K562 (cell line): ENCODE results near the gene PHKB. TPM values are rescaled to one million over a fixed set of nuclear protein-coding genes. Genes with fewer than 3 reads are reported as not detected.
"Not testable (repeated sequence)": the region's sequence is repeated elsewhere in the genome, so short reads cannot be mapped to it uniquely, and the experiment has no call there.

Source experiments
- EGR1 ChIP-seq: fragments of 450-650 bp; conservative IDR thresholded peaks from 2 replicates; pipeline ENCODE4 v1.6.1; 2017; ENCODE audit warnings: mild to moderate bottlenecking
- ETV1 ChIP-seq: fragments of 450-650 bp; conservative IDR thresholded peaks from 2 replicates; pipeline ENCODE4 v1.6.1; 2016; ENCODE audit warnings: missing genetic modification characterization, control low read depth, low read depth, missing compliant biosample characterization
- FOXM1 ChIP-seq, 2 experiments: fragments of 450-650 bp in 1 of 2; sonication (generic) in 1 of 2; formaldehyde crosslinking in 1 of 2; IDR thresholded peaks; 2 replicates each; pipeline versions ENCODE4 v1.6.1 to v1.9.0; 2017 to 2022; ENCODE audit warnings: low read depth in 2 of 2, mild to moderate bottlenecking in 2 of 2, missing genetic modification reagents in 1 of 2, moderate library complexity in 1 of 2
- MAFK ChIP-seq: IDR thresholded peaks from 2 replicates; pipeline ENCODE4 v1.6.1; 2011; ENCODE audit warnings: low read length, improper control_type of control experiment
- MECOM ChIP-seq: fragments of 250-450 bp; sonication (Bioruptor Pico); IDR thresholded peaks from 2 replicates; pipeline ENCODE4 v1.8.0; 2022; ENCODE audit warnings: inconsistent platforms
- POLR2A ChIP-seq: fragments of 450-650 bp; conservative IDR thresholded peaks from 2 replicates; pipeline ENCODE4 v1.6.1; 2016
- POLR2AphosphoS5 ChIP-seq: IDR thresholded peaks from 2 replicates; pipeline ENCODE4 v1.6.1; 2011; ENCODE audit warnings: mild to moderate bottlenecking, low read depth, low read length, moderate library complexity; ENCODE audit not compliant: control insufficient read depth, insufficient read depth
- STAT5A ChIP-seq: IDR thresholded peaks from 2 replicates; pipeline ENCODE4 v1.6.1; 2012; ENCODE audit warnings: low read length, inconsistent platforms, borderline replicate concordance
- TBL1XR1 ChIP-seq, 2 experiments: IDR thresholded peaks; 2 replicates each; pipeline ENCODE4 v1.6.1; 2012; ENCODE audit warnings: improper control_type of control experiment in 2 of 2, low read length in 2 of 2, mild to moderate bottlenecking in 1 of 2
- TEAD1 ChIP-seq, 2 experiments: fragments of 450-650 bp in 1 of 2; sonication (generic) in 1 of 2; formaldehyde crosslinking; IDR thresholded peaks; 2 replicates each; pipeline versions ENCODE4 v1.4.0 to v1.8.0; 2020 to 2022; ENCODE audit warnings: mild to moderate bottlenecking in 2 of 2, missing genetic modification reagents in 1 of 2
- ZEB2 ChIP-seq: fragments of 450-650 bp; IDR thresholded peaks from 2 replicates; pipeline ENCODE4 v1.6.1; 2016
- ZNF316 ChIP-seq: fragments of 450-650 bp; IDR thresholded peaks from 2 replicates; pipeline ENCODE4 v1.6.1; 2016
- ZNF644 ChIP-seq: fragments of 200-800 bp; sonication (Bioruptor generic); IDR thresholded peaks from 2 replicates; pipeline ENCODE4 v1.6.1; 2016; ENCODE audit warnings: low read depth, missing genetic modification characterization, missing compliant biosample characterization
- polyA plus RNA-seq, 8 experiments: library from polyadenylated mRNA; depleted of rRNA in 4 of 8; stranded (reverse) in 5 of 8; unstranded in 3 of 8; fragments of >200 nt; fragmentation: Nextera tagmentation in 2 of 8; fragmentation: Illumina TruSeq in 1 of 8; extraction: Ambion mirVana in 2 of 8; extraction: Trizol in 1 of 8; gene quantifications; 2 replicates each; pipeline versions ENCODE4 v1.2.1 to v1.2.3, GENCODE V29; 2011 to 2014; ENCODE audit warnings: inconsistent platforms in 1 of 8, missing spikeins in 1 of 8
- total RNA-seq, 7 experiments: library from RNA; depleted of rRNA in 6 of 7; stranded (reverse); fragments of >200 nt in 6 of 7; fragmentation: Illumina TruSeq in 2 of 7; extraction: Trizol in 2 of 7; gene quantifications; 2 replicates each; pipeline versions ENCODE4 v1.2.1 to v1.2.3, GENCODE V29; 2011 to 2021; ENCODE audit warnings: low replicate concordance in 1 of 7
- TF ChIP-seq, protein P1 (sequence below), 2 experiments: fragments of 450-650 bp; IDR thresholded peaks; 2 replicates each; pipeline ENCODE4 v1.6.1; 2018; ENCODE audit warnings: mild to moderate bottlenecking in 2 of 2, low read depth in 1 of 2; ENCODE audit not compliant: partially characterized antibody in 2 of 2
- TF ChIP-seq, protein P2 (sequence below), 2 experiments: IDR thresholded peaks in 1 of 2; conservative IDR thresholded peaks in 1 of 2; 2 replicates each; pipeline ENCODE4 v1.6.1; 2016; ENCODE audit warnings: low read depth in 2 of 2, mild to moderate bottlenecking in 1 of 2, missing compliant biosample characterization in 1 of 2, missing genetic modification characterization in 1 of 2, moderate library complexity in 1 of 2
- TF ChIP-seq, protein P3 (sequence below), 2 experiments: fragments of 450-650 bp; conservative IDR thresholded peaks; 2 replicates each; pipeline ENCODE4 v1.6.1; 2017; ENCODE audit warnings: mild to moderate bottlenecking in 2 of 2, moderate library complexity in 2 of 2
- TF ChIP-seq, protein P4 (sequence below), 2 experiments: fragments of 450-650 bp in 1 of 2; sonication (generic) in 1 of 2; formaldehyde crosslinking in 1 of 2; IDR thresholded peaks in 1 of 2; conservative IDR thresholded peaks in 1 of 2; 2 replicates each; pipeline versions ENCODE4 v1.6.1 to v1.8.1; 2016 to 2023; ENCODE audit warnings: mild to moderate bottlenecking in 2 of 2, moderate library complexity in 2 of 2, inconsistent platforms in 1 of 2, missing genetic modification reagents in 1 of 2

Gene PHKB
- total and polyA plus RNA-seq, 9 of the 15 experiments (the other 6 are each of a cell fraction or from before 2014, with no cell fraction given) = 24.7 to 92.3 (median 67.0) TPM

DNA sequence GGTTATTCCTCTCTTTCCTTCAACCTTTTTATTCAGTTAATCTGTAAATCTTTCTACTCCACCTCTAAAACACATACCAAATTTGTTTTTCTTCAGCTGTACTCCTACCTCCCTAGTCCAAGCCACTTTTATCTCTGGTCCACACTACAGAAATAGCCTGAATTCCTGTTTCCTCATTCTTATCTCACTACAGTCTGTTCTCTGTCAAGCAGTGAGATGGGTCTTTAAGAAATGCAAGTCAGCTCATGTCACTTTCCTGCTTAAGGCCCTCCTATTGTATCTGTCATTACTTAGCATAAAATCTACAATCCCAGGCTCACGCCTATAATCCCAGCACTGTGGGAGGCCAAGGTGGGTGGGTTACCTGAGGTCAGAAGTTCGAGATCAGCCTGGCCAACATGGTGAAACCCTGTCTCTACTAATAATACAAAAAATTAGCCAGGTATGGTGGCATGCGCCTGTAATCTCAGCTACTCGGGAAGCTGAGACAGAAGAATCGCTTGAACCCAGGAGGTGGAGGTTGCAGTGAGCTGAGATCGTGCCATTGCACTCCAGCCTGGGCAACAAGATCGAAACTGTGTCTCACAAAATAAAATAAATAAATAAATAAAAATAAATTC lies 7.0 kb downstream of the PHKB start (continued):
- peak; percentile 87 for TF ChIP-seq MAFK
- peak; percentile 64; the same call in 1 of the 2 replicates for TF ChIP-seq POLR2A
- peak; percentile 56 to 67; a peak in 2 of 4 replicates for TF ChIP-seq TEAD1 (CRISPR knock-in tag; IDR thresholded peaks at IDR 0.05)
- peak; percentile 87 for TF ChIP-seq STAT5A
- TF ChIP-seq, protein P1, sequence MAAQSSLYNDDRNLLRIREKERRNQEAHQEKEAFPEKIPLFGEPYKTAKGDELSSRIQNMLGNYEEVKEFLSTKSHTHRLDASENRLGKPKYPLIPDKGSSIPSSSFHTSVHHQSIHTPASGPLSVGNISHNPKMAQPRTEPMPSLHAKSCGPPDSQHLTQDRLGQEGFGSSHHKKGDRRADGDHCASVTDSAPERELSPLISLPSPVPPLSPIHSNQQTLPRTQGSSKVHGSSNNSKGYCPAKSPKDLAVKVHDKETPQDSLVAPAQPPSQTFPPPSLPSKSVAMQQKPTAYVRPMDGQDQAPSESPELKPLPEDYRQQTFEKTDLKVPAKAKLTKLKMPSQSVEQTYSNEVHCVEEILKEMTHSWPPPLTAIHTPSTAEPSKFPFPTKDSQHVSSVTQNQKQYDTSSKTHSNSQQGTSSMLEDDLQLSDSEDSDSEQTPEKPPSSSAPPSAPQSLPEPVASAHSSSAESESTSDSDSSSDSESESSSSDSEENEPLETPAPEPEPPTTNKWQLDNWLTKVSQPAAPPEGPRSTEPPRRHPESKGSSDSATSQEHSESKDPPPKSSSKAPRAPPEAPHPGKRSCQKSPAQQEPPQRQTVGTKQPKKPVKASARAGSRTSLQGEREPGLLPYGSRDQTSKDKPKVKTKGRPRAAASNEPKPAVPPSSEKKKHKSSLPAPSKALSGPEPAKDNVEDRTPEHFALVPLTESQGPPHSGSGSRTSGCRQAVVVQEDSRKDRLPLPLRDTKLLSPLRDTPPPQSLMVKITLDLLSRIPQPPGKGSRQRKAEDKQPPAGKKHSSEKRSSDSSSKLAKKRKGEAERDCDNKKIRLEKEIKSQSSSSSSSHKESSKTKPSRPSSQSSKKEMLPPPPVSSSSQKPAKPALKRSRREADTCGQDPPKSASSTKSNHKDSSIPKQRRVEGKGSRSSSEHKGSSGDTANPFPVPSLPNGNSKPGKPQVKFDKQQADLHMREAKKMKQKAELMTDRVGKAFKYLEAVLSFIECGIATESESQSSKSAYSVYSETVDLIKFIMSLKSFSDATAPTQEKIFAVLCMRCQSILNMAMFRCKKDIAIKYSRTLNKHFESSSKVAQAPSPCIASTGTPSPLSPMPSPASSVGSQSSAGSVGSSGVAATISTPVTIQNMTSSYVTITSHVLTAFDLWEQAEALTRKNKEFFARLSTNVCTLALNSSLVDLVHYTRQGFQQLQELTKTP (IDR thresholded peaks at IDR 0.05; ENCODE audit: low read depth in 1 of 2, partially characterized antibody in 2 of 2) = peak in 1 of 2 experiments; percentile 85
- TF ChIP-seq, protein P2, sequence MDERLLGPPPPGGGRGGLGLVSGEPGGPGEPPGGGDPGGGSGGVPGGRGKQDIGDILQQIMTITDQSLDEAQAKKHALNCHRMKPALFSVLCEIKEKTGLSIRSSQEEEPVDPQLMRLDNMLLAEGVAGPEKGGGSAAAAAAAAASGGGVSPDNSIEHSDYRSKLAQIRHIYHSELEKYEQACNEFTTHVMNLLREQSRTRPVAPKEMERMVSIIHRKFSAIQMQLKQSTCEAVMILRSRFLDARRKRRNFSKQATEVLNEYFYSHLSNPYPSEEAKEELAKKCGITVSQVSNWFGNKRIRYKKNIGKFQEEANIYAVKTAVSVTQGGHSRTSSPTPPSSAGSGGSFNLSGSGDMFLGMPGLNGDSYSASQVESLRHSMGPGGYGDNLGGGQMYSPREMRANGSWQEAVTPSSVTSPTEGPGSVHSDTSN (CRISPR knock-in tag; IDR thresholded peaks at IDR 0.05; ENCODE audit: low read depth) = not testable (repeated sequence)
- TF ChIP-seq, protein P2 (tag; conservative IDR thresholded peaks at IDR 0.05; ENCODE audit: low read depth) = peak; percentile 90
- 0 out of 2 replicates have a peak, but pooled peaks have one; percentile 32 for TF ChIP-seq ZNF644
- TF ChIP-seq FOXM1 (IDR thresholded peaks at IDR 0.05; ENCODE audit: low read depth) = peak; percentile 86
- TF ChIP-seq FOXM1 (CRISPR knock-in tag; IDR thresholded peaks at IDR 0.05; ENCODE audit: low read depth) = not testable (repeated sequence)
- peak; percentile 65 for TF ChIP-seq ETV1 (tag)
- peak; percentile 83 for TF ChIP-seq POLR2AphosphoS5
- TF ChIP-seq, protein P3, sequence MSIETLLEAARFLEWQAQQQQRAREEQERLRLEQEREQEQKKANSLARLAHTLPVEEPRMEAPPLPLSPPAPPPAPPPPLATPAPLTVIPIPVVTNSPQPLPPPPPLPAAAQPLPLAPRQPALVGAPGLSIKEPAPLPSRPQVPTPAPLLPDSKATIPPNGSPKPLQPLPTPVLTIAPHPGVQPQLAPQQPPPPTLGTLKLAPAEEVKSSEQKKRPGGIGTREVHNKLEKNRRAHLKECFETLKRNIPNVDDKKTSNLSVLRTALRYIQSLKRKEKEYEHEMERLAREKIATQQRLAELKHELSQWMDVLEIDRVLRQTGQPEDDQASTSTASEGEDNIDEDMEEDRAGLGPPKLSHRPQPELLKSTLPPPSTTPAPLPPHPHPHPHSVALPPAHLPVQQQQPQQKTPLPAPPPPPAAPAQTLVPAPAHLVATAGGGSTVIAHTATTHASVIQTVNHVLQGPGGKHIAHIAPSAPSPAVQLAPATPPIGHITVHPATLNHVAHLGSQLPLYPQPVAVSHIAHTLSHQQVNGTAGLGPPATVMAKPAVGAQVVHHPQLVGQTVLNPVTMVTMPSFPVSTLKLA (conservative IDR thresholded peaks at IDR 0.05) = peak; percentile 56 to 82
- TF ChIP-seq, protein P4, sequence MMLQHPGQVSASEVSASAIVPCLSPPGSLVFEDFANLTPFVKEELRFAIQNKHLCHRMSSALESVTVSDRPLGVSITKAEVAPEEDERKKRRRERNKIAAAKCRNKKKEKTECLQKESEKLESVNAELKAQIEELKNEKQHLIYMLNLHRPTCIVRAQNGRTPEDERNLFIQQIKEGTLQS (IDR thresholded peaks at IDR 0.05) = peak; percentile 47; the same call in 1 of the 2 replicates
- TF ChIP-seq, protein P4 (CRISPR knock-in tag; conservative IDR thresholded peaks at IDR 0.05) = not testable (repeated sequence)
- TF ChIP-seq MECOM = 0 out of 2 replicates have a peak, but pooled peaks have one; percentile 23
- TF ChIP-seq TBL1XR1 (IDR thresholded peaks at IDR 0.05; ENCODE audit: low read length in 2 of 2) = peak in 1 of 2 experiments; percentile 96; a peak in 2 of 4 replicates
- peak; percentile 99 for TF ChIP-seq ZNF316
- TF ChIP-seq EGR1 = peak; percentile 82
- peak; percentile 83 for TF ChIP-seq ZEB2
